GM19351 (cell line): ENCODE data around the gene LBHD1.
"Not testable (repeated sequence)": the region's sequence is repeated elsewhere in the genome, so short reads cannot be mapped to it uniquely, and the experiment has no call there.

Experiments
- ATAC-seq: cut with Tn5 transposase; IDR thresholded peaks from one replicate; pipeline ENCODE4 v1.9.1; 2021; ENCODE audit warnings: mild to moderate bottlenecking, moderate library complexity; ENCODE audit not compliant: unreplicated experiment

Gene LBHD1

DNA sequence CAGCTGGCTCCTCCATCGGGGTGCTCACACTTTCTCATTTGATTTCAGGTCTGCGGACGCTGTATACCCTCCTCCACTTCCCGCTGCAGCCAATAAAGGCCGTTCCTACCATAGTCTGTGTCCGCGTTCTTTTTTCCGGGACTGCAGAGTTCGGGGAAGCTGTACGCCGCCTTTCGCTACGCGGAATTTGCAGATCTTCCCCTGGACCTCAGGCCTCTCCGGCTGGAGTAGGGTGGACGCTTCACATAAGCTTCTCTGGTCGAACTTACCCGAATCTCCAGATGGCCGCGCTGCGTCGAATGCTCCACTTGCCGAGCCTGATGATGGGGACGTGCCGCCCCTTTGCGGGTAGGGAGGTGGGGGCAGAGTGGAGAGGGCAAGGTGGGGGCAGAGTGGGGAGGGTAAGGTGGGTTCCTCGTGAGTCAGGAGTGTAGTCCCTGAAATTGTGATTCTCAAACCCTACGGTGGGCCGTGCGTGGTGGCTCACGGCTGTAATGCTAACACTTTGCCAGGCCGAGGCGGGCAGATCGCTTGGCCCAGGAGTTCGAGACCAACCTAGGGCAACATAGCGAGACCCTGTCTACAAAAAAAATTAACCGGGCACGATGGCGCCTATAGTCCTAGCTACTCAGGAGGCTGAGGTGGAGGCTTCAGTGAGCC is 6.3 kb downstream of the LBHD1 start:
- peak; percentile 17 for ATAC-seq

DNA sequence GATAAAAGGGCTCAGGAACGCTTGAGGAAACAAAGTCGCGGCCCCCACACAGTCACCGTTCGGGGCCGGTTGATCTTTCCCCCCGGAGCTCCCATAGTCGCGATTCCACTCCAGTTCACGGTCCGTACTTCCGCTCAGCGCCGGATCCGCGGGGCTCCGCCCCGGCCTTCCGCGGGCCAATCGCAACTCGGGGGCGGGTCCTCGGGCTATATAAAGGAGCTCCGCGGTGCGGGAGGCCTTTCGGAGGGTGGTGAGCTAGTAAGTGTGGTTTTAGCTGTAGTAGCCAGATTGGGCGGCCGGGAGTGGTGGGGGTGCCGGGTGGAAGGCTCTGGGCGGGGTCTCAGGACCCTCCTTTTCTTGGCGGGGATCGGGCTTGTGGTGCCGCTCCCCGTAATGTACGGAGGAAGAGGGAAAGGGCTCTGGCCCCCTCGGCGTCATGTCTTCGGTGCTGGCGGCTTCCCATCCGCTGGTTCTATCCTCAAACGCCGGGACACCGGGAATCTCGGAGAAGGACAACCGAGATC is 6.9 kb downstream of the LBHD1 start, which contains the start of the genes C11orf98 and CSKMT:
C11orf98 (minus strand) TSS at position 136 of the 524 bp plus-strand sequence; CDS start at position 95, 41 bp downstream.
CSKMT (plus strand) TSS at position 238 of the 524 bp plus-strand sequence. CDS start 568 bp downstream, outside the sequence.
- ATAC-seq: peak; percentile 82

DNA sequence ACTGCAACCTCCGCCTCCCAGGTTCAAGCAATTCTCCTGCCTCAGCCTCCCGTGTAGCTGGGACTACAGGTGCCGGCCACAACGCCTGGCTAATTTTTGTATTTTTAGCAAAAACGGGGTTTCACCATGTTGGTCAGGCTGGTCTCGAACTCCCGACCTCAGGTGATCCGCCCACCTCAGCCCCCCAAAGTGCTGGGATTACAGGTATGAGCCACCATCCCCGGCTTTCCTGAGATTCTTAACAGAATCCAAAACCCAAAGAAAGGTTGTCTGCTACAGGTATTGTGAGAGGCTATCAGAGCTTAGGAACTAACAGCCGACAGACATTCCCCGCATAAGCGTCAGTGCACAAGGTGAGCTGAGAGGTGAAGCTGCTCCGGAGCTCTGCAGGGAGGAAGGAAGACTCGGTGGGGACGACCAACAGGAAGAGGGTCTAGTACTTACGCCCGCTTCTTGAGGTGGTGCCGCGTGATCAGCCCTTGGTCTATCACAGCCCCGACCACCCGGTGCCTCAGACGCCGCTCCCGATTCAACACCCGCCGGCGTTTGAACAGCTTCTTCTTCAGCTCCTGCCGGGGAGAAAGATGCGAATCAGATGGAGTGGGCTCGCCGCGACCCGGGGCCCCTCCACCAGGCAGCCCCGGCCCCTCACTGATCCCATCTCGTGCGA is 7.5 kb downstream of the LBHD1 start:
- peak; percentile 34 for ATAC-seq

DNA sequence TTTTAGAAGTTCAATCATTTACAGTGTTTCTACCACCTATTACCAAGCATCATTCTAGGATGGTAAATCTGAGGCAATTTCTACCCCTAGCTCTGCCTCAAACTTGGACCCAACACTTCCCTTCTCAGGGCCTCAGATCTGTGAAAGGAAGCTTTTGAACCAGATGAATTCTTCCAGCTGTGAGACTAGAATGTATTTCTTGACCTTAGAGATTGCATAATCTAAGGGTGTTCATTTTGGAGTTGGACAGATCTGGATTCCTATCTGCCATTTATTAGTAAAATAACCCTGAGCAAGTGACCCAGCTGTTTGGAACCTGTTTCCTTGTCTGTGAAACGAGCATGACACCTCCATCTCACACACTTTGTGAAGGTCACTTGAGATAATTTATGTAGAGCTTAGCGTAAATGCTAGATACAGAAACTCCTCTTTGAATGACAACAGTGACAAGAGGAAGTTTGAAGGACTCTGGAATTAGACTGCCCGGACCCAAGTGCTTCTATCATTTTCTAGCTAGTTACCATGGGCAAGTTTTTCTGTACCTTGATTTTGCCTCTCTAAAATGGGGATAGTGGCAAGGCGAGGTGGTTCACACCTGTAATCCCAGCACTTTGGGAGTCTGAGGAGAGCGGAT is 15.2 kb downstream of the LBHD1 start:
- no peak for ATAC-seq

DNA sequence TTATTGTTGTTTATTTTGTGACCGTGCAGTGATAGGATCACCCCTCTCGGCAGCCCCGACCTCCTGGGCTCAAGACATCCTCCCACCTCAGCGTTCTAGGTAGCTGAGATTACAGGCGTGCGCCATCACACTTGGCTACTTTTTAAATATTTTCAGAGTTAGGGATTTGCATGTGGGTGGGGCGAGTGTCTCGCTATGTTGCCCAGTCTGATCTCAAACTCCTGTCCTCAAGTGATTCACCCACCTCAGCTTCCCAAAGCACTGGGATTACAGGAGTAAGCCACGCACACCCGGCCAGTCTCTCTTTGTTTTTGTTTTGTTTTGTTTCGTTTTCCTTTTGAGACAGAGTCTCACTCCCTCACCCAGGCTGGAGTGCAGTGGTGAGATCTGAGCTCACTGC is 17.8 kb downstream of the LBHD1 start:
- ATAC-seq: no peak

DNA sequence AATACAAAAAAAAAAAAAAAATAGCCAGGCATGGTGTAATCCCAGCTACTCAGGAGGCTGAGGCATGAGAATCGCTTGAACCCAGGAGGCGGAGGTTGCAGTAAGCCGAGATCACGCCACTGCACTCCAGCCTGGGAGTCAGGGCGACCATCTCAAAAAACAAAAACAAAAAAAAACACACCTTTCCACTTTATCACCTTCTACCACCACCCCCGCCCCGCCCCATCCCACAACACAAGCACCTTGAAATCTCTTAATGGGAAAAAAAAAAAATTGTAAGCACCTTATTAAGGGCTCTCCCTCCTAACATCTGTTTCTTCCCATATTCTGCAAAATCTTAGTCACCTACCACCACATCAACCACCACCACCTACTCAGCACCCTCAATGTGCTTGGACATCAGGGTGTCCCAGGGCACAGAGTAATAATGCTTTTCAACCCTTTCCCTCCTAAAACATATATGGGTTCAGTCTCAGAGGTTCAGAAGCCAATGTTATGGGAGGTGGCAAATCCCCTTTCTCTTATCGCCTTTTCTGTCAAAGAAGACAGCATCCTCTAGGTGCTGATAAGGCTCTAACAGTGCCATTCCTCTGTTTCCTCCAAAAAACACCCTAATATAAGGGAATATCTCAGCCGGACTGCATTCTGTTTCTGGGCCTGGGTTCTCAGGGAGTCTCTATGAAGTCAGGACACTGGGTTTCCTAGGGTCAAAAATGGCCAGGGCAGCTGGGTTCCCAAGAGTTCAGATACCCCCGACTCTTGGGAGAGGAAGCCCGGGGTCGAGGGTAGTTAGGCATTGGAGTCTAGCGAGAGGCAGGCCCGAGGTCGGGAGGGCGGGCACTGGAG is 19.7 kb downstream of the LBHD1 start:
- no peak for ATAC-seq

DNA sequence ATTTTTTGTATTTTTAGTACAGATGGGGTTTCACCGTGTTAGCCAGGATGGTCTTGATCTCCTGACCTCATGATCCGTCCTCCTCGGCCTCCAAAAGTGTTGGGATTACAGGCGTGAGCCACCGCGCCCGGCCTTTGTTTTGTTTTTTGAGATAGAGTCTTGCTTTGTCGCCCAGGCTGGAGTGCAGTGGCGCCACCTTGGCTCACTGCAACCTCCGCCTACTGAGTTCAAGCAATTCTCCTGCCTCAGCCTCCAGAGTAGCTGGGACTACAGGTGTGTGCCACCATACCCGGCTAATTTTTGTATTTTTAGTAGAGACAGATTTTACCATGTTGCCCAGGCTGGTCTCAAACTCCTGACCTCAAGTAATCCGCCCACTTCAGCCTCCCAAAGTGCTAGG is 21.8 kb downstream of the LBHD1 start:
- ATAC-seq: not testable (repeated sequence)

DNA sequence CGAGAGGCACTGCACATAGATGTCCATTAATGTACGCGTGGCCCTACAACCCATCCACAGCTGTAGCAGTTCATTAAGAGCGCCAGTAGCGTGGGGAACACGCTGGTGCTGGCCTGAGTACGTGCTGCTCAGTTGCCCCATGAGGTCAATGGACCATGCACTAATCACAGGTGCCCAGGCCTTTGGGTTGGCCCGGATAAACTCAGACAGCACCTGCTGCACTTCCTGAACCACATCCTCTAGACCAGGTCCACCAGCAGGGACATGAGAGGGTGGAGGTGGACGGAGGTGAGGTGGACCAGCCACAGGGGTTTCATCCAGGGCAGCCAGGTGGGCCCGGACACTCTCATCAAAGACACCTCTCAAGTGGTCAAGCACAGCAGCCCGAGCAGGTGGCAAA is 22.6 kb downstream of the LBHD1 start:
- no peak for ATAC-seq

DNA sequence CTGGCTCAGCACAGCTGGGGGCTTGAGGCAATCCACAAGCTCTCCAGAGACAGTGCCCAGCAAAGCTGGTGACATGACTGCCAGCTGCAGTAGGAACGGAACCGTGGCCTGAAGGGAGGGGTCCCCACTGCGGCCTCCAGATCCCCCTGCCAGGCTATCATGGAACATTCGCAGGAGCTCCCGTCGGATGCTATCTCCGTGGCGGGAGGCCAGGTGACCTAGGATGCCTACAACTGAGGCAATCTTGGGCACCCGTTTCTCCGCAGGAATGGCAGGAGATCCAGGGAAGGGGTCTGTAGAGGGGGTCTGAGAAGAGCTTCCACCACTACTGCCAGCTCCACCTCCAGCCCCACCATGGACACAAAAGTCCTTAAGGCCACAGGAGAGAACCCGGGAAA is 23.1 kb downstream of the LBHD1 start:
- no peak for ATAC-seq

DNA sequence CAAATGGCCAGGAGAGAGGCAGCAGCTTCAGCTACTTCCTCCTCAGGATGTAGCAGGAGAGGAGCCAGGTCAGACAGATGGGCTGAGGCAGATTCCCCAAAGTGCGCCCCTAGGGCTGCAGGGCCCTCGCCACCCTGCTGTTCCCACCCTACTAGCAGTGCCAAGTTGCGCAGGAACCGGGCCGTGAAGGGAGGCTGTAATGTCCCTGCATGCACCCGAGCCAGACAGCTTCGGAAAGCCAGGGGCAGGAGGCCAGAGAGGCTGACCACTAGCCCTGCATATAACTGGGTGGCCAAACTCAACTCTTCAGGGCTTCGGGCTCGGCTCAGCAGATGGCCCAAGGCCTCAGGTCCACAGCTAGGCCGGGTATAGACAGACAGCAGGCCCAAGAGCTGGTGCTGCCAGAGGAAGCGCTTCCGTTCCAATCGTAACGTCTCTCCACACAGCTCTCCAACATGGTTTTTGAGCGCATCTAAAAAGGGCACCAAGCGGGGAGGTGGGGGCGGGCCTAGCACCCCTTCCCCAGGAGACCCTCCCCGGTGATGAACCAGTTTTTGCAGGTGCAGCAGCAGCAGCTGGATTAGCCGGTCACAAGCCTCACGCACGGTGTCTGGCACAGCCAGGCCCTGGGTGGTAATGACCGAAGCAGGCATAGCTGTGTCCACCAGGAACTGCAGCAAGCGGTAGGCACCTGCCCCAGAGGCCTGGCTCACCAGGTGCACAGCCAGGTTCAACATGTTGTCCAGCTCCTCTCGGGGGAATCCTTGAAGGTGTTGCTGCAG is 23.7 kb downstream of the LBHD1 start:
- ATAC-seq: no peak

DNA sequence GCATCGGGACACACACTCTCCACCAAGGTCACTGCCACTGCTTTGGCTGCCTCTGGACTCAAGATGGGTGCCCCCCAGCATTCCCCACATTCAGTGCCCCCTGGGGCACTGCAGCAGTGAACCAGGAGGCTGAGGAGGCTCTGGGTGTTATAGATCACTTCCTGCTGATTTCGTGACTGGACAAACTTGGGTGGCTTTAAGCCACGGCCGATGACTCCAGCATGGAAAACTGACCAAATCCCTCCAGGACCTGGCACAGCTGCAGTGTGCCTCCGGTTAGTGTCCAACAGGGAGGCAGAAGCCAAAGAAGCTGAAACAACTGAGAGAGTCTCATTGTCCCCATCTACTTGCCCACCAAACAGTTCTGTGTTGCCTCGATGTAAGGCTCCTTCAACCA is 24.5 kb downstream of the LBHD1 start:
- no peak for ATAC-seq

DNA sequence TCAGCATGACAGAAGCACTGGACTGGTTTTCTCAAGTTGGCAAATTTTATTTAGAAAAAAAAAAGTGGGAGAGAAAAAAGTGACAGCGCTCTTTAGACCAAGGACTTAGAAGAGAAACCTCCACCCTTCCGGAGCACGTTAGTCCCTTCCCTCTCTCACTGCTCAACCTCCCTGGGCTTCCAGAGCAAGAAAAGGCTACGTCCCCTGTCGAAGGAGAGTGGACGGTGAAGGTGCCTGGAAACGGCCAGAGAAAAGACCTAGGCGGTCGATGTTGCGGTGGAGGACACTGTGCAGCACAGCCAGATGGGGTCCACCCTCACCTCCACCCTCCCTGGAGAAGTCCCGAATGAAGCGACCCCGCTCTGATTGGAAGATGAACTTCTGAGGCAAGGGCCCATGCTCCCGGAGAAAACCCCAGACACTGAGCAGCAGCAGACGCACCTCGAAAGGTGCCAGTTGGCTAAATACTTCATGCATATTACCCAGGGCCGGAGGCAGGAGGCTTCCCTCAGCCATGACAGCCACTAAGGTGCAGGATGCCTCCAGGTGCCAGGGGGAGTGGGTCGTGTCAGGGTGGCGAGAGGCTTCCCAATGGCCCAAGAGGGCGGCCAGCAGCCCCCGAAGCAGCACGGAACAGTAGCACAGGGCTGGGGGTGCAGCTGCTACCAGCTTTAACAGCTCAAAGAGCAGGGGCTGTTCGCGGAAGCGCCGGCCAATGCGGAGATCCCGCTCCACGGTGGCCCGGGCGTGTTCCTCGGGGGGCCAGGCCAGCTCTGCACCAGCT is 25.1 kb downstream of the LBHD1 start:
- ATAC-seq: peak; percentile 7

DNA sequence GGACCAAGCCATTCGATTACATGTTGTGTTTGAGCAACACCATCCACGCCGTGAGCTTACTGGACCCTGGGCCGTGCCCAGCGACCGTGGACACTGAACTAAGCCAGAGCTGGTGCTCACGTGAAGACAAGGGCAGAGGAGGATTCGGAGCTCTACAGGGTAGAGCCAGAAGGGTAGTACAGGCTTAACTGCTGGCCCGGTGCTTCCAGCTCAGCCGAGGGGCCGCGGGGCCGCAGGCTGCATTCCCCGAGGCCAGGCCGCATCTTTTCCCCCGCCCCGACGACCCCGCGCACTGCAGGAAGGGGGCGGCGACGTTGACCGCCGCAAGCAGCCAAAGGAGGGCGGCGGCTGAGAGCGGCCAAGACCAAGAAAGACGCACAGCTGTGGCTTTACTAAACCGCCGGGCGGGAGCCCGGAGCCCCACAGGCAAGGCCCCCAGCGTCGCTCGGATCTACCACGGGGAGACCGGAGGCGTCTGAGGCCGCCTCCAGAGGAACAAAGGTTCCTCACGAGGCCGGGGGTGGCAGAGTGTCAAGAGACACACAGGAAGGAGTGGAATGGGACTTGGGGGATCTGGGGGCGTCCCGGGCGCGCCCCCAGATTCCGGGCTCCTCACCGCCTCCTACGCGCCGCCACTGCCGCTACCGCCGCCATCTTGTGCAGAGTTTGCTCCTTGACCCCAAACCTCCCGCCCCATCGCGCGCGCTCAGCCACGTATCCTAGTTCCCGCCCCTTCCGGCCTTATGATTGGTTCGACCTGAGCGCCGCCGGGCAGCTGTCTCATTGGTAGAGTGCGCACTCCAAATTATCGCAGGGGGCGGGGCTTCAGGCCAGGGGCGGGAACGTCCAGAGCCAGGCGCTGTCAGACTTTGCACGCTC is 25.9 kb downstream of the LBHD1 start, which contains the start of gene GANAB:
GANAB (minus strand) TSS at position 668 of the 879 bp plus-strand sequence; CDS start at position 654, 14 bp downstream.
- peak; percentile 96 for ATAC-seq

DNA sequence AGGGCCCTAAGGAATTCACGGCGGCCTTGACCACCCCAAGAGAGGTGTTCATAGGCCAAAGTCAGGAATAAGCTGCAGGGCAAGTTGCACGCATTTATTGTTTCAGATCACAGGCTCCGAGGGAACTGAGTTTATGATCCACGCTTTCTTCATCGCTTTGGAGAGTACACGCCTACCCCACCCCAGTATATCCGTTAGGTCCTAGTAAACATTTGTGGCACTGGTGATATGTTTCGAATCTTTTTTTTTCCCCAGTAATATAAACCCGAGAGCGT is 26.5 kb downstream of the LBHD1 start:
- ATAC-seq: no peak

DNA sequence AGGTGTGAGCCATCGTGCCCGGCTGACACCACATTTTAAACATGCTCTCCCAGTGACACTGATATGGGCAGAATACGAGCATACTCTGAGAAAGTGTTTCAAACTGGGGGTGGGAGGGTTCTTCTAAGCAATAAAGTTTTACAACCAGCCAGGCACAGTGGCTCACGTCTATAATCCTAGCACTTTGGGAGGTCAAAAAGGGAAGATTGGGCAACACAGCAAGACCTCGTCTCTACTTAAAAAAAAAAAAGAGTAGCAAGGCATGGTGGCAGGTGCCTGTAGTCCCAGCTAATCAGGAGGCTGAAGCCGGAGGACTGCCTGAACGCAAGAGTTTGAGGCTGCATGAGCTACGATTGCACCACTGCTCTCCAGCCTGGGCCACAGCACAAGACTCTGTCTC is 27.8 kb downstream of the LBHD1 start:
- no peak for ATAC-seq

DNA sequence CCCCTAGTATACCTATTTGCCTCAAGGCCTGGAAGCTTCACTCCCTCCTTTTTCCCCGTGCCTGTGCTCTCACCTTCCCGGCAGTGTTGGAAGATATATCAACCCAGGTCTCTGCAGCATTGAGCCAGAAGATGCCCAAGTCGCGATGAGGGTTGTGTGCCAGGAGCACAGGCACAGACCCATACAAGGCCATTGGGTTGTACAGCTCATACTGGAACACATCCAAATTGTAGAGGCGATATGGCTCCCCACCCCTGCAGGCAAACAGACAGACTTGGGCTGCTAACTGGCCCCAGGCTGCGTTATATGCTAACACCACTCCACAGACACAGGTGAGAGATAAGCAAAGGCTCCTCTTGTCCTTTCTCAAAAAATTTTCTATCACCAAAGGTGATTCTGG is 39.6 kb downstream of the LBHD1 start:
- ATAC-seq: no peak

DNA sequence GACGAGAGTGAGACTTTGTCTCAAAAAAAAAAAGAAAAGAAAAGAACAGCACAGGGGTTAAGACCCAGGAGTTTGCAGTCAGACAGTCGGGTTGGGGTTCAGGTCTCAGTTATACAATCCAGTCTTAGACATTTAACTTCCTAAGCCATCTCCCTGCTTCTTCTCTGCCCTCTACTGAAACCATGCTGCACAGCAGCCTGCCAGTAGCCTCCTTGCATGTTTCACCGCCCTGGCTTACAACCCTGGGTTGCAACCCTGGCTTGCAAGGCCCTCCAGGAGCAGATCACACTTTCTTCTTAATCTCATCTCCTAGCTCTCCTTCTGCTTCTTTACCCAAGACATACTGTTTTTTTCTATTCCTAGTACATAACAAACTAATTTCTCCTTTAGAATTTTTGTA is 44.4 kb downstream of the LBHD1 start:
- ATAC-seq: no peak

DNA sequence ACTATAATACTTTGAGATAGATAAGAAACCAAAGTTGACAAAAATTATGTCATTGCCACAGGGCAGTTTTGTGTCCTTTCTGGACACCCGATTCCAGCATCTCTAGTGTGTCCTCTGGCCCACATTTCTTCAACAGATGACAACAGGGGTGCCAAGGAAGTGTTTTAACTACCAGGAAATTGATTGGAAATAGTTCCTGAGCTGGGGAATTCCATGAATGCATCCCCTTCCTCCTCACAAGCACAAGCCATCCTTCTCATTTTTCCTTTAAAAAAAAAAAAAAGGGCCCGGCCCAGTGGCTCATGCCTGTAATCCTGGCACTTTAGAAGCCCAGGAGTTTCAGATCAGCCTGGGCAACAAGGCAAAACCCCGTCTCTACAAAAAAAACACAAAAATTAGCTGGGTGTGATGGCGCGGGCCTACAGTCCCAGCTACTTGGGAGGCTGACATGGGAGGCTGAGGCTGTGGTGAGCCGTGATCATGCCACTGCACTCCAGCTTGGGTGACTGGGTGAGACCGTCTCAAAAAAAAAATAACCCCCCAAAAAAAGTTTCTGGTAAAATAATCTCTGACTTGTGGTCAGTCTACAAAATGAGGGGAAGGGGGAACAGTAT is 49.5 kb downstream of the LBHD1 start:
- ATAC-seq: no peak
